ENCODE results near the gene DLGAP1.

DLGAP1 gene

DNA sequence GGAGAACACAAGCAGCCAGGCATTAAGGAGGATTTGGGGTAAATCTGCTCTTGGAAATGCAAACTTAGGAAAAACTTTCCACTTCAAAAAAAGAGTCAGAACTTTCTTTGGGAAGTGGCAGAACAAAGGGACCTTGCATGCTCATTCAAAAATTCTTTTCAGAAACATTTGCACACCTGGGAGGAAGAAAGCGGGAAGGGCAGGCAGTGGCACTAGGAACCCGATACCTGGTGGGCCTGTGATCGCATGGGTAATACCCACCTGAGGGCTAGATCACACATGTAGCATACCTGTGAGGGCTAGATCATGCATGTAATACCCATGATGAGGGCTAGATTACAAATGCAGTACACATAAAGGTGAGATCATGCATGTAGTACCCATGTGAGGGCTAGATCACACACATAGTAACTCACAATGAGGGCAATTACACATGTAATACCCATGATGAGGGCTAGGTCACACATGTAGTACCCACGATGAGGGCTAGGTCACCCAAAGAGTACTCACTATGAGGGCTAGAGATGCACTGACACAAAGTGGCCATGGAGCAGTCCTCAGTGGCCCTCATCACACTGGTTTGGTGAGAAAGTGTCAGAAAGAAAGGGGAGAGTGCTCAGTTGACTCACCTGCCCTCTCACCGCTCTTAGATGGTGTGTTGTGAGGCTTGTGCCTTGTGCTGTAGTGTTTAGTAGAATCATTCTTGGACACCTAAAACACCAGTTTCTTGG is 212.5 kb downstream of the DLGAP1 start:
- no peak for DNase-seq (ENCODE audit: low spot score)

GRCh38 chr18:4241090-4241617 is 214.0 kb downstream of the DLGAP1 start:
- no peak for DNase-seq (ENCODE audit: low spot score)

- DNase-seq (ENCODE audit: low spot score): no peak
Measured at GRCh38 chr18:4238966-4239365, 216.1 kb downstream of the DLGAP1 start.

DNA sequence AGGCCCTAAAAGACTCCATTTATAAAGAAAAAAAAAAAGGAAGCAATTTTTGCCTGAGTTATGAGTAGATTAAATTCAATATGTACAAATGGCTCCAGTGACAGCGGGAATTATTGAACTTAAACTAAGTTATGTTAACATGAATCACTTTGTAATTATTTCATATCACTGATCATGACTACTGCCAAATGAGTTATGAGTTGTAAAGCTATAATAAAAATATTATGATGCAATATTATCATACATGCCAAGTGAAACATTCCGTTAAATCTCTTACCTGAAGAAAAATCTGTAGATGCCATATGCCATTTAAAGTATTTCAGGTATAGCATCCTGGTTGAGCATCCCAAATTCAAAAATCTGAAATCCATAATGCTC is 217.5 kb downstream of the DLGAP1 start:
- DNase-seq (ENCODE audit: low spot score): no peak

DNA sequence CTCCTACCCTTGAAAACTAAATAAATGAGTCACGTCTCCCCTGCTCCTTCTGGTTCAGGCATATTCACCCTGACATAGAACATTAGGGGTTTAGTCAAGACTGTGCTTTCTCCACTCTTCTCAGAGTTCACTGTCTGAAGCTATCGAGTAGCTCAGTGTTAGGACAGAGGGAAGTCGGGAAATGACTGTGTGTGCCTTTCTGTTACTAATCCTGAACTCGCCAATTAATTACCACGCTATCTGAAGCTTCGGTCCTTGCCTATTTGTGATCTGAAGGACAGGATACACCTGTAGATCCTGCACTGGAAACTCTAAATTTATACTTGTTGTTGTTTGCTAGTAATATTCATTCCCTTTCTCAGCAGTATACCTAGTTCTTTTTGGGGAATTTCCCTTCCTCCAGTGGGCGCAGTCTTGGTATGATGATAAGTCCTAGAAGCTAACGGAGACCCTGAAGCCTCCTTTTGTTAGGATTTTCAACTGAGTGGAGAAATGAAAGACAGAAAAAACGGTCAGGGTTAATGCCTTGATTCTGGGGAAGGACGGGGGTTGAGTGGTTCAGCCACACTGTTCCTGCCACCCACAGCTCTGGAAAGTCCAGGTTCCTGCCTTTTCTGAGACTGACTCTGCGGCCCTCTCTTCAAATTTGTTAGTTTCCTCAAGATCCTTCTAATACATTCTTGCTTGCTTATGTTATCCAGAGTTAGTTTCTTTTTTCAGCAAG is 218.0 kb downstream of the DLGAP1 start:
- no peak for DNase-seq (ENCODE audit: low spot score)

- no peak for DNase-seq (ENCODE audit: low spot score)
Measured at GRCh38 chr18:4233468-4233867, 221.6 kb downstream of the DLGAP1 start.

DNA sequence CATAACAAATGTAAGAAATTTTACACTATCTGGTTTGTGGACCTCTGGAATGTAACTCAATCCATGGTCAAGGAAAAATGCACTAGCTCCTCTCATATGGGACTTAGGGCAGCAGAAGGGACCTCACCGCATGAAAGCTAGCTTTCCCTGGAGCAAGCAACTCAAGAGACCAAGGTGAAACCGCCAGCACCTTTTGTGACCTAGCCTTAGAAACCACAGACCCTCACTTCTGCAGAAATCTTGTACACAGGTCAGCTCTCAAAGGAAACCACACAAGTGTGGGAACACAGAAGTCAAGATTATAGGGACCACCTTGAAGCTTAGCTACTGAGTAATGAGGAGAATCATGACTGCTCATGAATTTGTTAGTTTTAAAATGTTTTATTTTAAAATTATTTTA is 222.5 kb downstream of the DLGAP1 start:
- no peak for DNase-seq (ENCODE audit: low spot score)

DNA sequence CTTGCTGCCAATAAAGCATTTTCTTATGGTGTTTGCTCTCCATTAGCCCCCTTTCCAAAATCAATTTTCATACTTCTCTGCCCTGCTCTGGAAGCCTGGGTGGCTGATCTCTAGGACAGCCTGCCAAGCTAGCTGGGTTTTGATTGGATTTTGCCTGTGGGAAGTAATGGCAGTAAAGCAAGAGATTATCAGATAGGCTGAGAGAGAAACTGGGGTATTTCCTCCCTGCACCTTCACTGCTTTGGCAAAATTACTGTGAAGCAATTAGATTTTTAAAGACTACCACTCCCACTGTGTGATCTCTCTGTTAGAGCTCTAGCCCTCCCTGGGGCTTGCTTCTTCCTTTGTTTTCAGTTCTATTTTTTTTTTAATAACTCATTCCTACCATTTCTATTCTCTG is 223.8 kb downstream of the DLGAP1 start:
- DNase-seq (ENCODE audit: low spot score): no peak

DNA sequence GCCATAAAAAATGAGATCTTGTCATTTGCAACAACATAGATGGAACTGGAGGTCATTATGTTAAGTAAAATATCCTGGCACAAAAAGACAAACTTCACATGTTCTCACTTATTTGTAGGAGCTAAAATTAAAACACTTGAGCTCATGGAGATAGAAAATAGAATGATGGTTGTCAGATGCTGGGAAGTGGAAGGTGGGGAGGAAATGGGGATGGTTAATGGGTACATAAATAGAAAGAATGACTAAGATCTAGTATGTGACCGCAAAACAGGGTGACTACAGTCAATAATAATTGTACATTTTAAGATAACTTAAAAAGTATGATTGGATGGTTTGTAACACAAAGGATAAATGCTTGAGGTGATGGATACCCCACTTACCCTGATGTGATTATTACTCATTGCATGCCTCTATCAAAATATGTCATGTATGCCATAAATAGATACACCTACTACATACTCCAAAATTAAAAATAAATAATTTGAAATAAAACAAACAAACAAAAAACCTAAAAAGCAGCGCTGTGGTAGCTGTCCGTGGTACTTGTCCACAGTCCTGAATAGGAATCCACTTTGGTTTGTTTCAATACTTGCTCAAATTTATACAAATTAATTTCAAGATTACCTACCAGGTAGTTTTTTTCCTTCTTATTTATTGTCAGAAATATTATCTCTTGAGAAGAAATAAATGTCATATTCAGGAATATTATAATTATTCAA is 224.5 kb downstream of the DLGAP1 start:
- DNase-seq (ENCODE audit: low spot score): no peak

- no peak for DNase-seq (ENCODE audit: low spot score)
Measured at GRCh38 chr18:4224031-4224704, 230.9 kb downstream of the DLGAP1 start.

- no peak for DNase-seq (ENCODE audit: low spot score)
Measured at GRCh38 chr18:4211111-4211837, 243.8 kb downstream of the DLGAP1 start.

DNA sequence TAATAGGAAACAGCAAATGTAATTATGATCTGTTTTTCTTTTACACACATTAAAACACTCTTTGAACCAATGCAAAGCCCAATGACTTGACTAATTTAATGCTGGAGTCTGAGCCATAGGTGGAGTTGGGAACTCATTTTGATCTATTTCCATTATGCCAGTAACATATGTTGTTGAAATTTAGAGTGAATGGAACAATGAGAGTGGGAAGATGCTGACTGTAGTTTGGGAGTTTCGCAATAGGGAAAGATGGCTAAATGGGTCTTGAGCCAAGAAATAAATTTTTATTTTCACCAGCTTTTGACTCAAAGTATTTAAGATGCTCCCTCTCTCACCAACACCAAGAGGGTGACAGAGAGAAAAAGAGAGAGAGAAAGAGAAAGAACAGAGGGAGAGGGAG is 246.7 kb downstream of the DLGAP1 start:
- DNase-seq (ENCODE audit: low spot score): no peak

DNA sequence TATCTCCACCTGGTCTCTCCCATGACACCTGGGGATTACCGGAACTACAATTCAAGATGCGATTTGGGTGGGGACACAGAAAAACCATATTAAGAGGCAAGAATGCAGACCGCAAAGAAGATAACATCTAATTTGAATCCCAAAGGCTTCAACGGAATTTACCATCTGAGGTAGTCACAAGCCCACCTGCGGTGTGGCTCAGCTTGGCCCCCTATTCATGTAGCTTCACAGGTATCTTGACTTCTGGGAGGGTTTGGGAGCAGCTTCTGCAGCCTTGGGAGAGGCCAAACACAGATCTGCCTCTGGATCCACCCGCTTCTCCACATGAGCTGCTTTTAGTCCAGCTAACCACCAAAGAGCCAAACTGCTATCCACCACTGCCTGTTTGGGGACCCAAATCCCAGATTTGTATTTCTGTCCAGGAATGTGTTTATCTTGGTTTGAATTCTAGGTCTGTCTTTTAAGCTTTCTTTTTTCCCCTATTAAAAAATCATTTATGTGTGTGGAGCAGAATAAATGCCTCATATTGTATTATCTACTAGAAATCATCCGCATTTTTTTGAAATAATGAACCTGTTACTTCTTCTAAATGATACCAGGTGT is 247.6 kb downstream of the DLGAP1 start:
- DNase-seq (ENCODE audit: low spot score): no peak

GRCh38 chr18:4204438-4204720 is 250.7 kb downstream of the DLGAP1 start:
- DNase-seq (ENCODE audit: low spot score): no peak

- DNase-seq (ENCODE audit: low spot score): no peak
Measured at GRCh38 chr18:4203568-4204437, 251.3 kb downstream of the DLGAP1 start.

DNA sequence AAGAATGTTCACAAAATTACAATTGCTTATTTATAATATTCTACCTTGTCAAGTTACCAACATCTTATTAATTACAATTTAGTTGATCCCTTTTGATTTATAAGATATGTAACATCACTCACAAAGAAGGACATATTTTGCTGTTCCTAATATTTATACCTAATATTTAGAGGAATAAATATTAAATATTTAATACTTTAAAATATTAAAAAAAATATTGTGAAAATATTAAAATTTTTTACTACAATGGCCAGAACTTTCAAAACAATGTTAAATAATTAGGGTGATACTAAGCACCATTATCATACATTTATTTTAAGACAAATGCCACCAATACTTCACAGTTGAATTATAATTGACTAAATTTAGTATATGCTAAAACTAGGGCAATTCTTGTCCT is 254.7 kb downstream of the DLGAP1 start:
- DNase-seq (ENCODE audit: low spot score): no peak

DNA sequence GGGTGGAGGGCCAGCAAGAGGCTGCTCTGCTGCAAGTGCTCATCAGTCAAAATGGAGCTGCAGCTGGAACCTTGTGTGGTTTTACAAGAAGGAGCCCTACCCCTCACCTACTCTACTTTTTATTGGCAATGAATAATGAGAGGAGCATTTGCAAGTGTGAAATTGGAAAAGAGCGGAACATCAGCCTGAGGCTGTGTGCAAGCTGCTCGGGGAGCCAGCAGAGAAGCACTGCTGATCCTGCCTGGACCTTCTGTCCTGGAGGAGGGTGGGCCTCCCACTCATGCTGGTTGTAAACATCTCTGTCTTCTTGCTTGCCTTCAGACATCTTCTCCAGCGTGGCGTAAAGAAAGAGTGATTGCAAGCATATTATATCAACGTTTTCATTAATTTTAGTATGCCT is 256.2 kb downstream of the DLGAP1 start:
- DNase-seq (ENCODE audit: low spot score): no peak

- no peak for DNase-seq (ENCODE audit: low spot score)
Measured at GRCh38 chr18:4196351-4196750, 258.8 kb downstream of the DLGAP1 start.

DNA sequence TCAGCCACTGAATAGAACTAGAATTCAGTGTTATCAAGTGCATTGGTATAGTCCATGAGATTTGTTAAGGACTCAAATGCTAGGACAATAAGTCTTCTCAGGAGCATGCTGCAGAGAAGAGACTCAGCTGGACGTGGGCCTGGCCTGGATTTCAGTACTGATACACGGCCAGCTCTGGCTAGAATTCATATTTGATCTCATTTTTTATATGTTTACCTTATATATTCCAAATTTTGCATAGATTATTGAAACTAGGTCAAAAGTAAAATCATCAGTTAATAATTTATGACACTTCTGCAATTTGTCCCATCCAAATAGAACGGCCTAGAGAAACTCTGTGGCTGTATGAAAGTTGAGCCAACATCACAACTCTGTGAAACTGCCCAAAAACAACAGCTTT is 262.0 kb downstream of the DLGAP1 start:
- DNase-seq (ENCODE audit: low spot score): no peak
